ENCODE results near the gene C14orf93. TPM values are rescaled to one million over a fixed set of nuclear protein-coding genes. Genes with fewer than 3 reads are reported as not detected.
"Not testable (repeated sequence)": the region's sequence is repeated elsewhere in the genome, so short reads cannot be mapped to it uniquely, and the experiment has no call there.

The C14orf93 gene
- total RNA-seq, 2 donors from 2014 or later = 15.1 to 17.6 TPM

DNA sequence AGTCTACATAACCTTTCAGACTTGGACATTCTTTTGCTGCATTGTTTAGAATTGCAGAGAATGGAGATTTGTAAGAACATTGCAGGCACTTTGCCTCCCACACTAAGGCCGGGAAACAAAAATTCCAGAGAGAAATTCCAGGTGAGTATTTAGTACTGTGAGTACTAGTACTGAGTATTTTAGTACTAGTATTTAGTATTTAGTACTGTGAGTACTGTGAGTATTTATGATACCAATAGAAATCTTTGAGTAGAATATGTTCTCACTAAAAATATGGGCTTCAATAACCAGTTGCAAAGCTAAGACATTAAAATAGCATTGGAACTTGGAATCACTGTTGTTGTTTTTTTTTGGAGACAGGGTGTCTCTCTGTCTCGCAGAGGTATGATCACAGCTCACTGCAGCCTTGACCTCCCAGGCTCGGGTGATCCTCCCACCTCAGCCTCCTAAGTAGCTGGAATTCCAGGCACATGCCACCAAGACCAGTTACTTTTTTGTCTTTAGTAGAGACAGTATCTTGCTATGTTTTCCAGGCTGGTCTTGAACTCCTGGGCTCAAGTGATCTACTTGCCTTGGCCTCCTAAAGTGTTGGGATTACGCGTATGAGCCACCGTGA lies 47.8 kb downstream of the C14orf93 start:
- Histone ChIP-seq H3K4me3 (no peak overlapping the region), H3K9me3 (no peaks in the 10 kb centered on the region), H3K27ac (no peak overlapping the region), H3K4me1 (replicated peaks) (no peaks in the 10 kb centered on the region), H3K27me3 (replicated peaks; ENCODE audit: insufficient read depth) (no peaks in the 10 kb centered on the region), H3K36me3 (no peaks in the 10 kb centered on the region)
- WGBS = 95% methylated on average over 6 of the region's 6 CpGs
- no peak for DNase-seq (ENCODE audit: low spot score)
- TF ChIP-seq POLR2A (IDR thresholded peaks at IDR 0.05) (no peak), POLR2AphosphoS5 (IDR thresholded peaks at IDR 0.05) (no peak)
- TF ChIP-seq, protein P1, sequence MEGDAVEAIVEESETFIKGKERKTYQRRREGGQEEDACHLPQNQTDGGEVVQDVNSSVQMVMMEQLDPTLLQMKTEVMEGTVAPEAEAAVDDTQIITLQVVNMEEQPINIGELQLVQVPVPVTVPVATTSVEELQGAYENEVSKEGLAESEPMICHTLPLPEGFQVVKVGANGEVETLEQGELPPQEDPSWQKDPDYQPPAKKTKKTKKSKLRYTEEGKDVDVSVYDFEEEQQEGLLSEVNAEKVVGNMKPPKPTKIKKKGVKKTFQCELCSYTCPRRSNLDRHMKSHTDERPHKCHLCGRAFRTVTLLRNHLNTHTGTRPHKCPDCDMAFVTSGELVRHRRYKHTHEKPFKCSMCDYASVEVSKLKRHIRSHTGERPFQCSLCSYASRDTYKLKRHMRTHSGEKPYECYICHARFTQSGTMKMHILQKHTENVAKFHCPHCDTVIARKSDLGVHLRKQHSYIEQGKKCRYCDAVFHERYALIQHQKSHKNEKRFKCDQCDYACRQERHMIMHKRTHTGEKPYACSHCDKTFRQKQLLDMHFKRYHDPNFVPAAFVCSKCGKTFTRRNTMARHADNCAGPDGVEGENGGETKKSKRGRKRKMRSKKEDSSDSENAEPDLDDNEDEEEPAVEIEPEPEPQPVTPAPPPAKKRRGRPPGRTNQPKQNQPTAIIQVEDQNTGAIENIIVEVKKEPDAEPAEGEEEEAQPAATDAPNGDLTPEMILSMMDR (IDR thresholded peaks at IDR 0.05) = no peak
- intact Hi-C loops (cut with DNase I) = no loop called here

DNA sequence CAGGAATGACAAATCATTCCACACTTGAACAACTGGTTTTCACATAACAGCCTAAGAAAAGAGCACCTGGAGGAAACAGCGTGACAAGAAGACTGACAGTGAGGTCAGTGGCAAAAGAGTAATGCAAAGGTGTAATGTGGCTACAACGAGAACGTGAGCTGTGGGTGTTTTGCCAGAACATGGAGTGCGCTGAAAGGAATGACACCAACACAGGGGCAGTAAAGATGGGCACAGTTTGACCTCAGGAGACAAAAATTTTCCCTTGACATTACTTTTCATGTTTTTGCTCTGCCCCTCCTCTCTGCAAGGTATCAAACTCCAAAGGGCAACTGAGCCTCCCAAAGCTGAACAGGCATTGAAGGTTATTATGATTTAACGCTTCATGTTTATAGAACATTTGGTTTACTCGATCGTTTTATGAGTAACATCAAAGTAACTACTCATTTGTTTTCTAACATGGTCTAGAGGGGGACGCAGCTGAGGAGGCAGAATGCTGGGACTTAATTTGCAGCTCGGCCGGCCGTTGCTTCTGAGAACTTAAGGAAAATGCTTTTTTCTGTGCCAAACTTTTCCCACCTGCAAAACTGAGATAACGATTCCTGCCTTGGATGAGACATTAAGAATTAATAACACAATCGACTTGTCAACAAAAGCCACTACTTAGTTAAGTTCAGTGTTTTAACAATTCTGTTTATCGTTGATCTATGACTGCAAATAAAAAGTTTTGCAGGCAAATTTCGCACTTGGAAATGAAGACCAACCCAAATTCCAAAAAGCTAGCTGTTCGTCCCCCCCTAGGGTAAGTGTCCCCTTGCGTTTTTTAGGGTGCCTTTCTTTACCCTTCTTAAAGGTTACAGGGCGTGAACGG lies 54.0 kb downstream of the C14orf93 start:
- H3K4me1 ChIP-seq (replicated peaks) = no peaks in the 10 kb centered on the region
- intact Hi-C loops (cut with DNase I) = no loop called here
- H3K36me3 ChIP-seq = no peaks in the 10 kb centered on the region
- H3K4me3 ChIP-seq = peak overlapping the region; percentile 59 to 60
- TF ChIP-seq POLR2A (IDR thresholded peaks at IDR 0.05) = no peak
- peak; percentile 5 for TF ChIP-seq POLR2AphosphoS5 (IDR thresholded peaks at IDR 0.05)
- TF ChIP-seq, protein P1 (IDR thresholded peaks at IDR 0.05) = no peak
- peak overlapping the region; percentile 95 to 96 for H3K27ac ChIP-seq
- DNase-seq (ENCODE audit: low spot score) = no peak
- 8% methylated on average over 19 of the region's 19 CpGs for WGBS
- H3K27me3 ChIP-seq (replicated peaks; ENCODE audit: insufficient read depth) = no peaks in the 10 kb centered on the region
- no peaks in the 10 kb centered on the region for H3K9me3 ChIP-seq

DNA sequence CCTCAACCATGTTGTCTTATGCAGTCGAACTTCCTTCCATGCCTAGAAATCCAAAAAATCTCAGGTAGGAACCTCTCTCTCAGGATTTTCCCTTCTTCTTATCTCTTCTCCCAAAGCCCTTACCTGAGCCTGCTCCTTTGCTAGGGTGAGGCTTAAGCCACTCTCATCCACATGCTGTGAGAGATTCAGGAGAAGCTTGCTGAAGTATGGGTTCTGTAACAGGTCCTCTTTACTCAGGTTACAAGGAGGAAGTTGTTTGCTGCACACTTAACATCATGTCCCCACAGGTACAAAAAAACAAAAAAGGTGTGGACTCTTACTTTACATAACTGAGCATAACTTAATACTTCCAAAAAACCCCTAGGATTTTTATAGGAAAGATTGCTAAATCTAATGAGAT lies 57.5 kb downstream of the C14orf93 start:
- intact Hi-C loops (cut with DNase I) = no loop called here
- 97% methylated on average over 1 of the region's 1 CpG for WGBS
- TF ChIP-seq POLR2AphosphoS5 (IDR thresholded peaks at IDR 0.05) (no peak), POLR2A (IDR thresholded peaks at IDR 0.05) (no peak)
- TF ChIP-seq, protein P1 (IDR thresholded peaks at IDR 0.05) = no peak
- no peaks in the 10 kb centered on the region for H3K27me3 ChIP-seq (replicated peaks; ENCODE audit: insufficient read depth)
- no peak for DNase-seq (ENCODE audit: low spot score)
- no peak overlapping the region for H3K4me3 ChIP-seq
- H3K36me3 ChIP-seq = no peaks in the 10 kb centered on the region
- no peak overlapping the region for H3K27ac ChIP-seq
- no peaks in the 10 kb centered on the region for H3K4me1 ChIP-seq (replicated peaks)
- no peaks in the 10 kb centered on the region for H3K9me3 ChIP-seq

DNA sequence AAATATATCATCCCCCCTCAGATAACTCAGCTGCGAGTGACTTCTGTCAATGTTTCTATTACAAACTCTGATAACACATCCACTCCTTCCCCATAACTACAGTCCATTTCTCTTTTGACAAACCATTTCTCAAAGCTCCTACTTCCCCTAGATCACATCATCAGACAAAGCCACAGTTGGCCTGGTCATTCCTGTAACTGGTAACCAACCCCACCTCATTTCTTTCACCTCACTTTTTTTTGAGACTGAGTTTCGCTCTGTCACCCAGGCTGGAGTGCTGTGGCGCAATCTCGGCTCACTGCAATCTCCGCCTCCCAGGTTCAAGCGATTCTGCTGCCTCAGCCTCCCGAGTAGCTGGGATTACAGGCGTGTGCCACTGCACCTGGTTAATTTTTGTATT lies 58.1 kb downstream of the C14orf93 start:
- H3K9me3 ChIP-seq; DNase-seq (ENCODE audit: low spot score); H3K4me1 ChIP-seq (replicated peaks); intact Hi-C loops (cut with DNase I); H3K27me3 ChIP-seq (replicated peaks; ENCODE audit: insufficient read depth); H3K4me3 ChIP-seq; H3K27ac ChIP-seq; H3K36me3 ChIP-seq: not testable (repeated sequence)
- WGBS = 91% methylated on average over 8 of the region's 8 CpGs

GRCh38 chr14:22945642-22946041 lies 64.3 kb downstream of the C14orf93 start:
- no peak overlapping the region for H3K27ac ChIP-seq
- no peaks in the 10 kb centered on the region for H3K4me1 ChIP-seq (replicated peaks)
- 96% methylated on average over 3 of the region's 3 CpGs for WGBS
- no peaks in the 10 kb centered on the region for H3K27me3 ChIP-seq (replicated peaks; ENCODE audit: insufficient read depth)
- intact Hi-C loops (cut with DNase I) = no loop called here
- H3K4me3 ChIP-seq = no peak overlapping the region
- H3K36me3 ChIP-seq = no peaks in the 10 kb centered on the region
- no peaks in the 10 kb centered on the region for H3K9me3 ChIP-seq
- no peak for TF ChIP-seq POLR2A (IDR thresholded peaks at IDR 0.05)
- no peak for DNase-seq (ENCODE audit: low spot score)
